ENCODE measurements around the gene GNAZ. TPM values are rescaled to one million over a fixed set of nuclear protein-coding genes. Genes with fewer than 3 reads are reported as not detected.
"Not testable (repeated sequence)": the region's sequence is repeated elsewhere in the genome, so short reads cannot be mapped to it uniquely, and the experiment has no call there.

Gene GNAZ
- total RNA-seq, 1 donor from 2014 or later, result 13.7 TPM

DNA sequence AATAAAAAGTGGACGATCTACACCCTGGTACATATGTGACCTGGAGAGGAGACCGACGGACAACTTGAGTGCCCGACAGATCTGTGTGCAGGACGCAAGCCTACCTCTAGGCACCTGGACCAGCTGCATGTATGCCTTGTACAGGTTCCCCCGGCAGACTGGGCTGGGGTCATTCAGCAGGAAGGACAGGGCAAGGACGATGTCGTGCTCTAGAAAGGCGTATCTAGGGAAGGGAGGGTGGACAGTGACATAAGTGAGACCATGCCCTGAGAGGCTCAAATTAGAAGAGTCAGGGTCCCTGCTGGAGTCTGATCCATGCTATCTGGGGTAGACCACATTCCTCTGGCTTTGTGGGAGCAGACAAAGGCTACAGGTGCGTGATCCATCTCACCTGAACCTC lies 63.6 kb downstream of the GNAZ start:
- intact Hi-C loops (cut with DNase I), result no loop called here
- no peak overlapping the region for H3K4me3 ChIP-seq
- TF ChIP-seq CTCF (IDR thresholded peaks at IDR 0.05), result no peak

DNA sequence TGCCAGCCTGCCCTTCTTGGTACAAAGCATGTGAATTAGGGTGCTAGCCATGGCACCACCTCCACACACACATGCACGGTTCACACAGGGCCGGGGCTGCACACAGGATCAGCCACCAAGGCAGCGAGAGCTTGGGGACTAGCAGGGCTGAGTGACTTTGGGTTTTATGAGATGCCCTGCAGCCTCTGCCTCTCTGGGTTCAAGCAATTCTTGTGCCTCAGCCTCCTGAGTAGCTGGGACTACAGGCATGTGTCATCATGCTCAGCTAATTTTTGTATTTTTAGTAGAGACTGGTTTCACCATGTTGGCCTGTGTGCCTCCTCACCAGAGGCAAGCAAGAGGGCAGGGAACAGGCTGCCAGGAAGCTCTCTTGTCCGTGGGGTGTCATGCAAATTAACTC lies 66.7 kb downstream of the GNAZ start:
- intact Hi-C loops (cut with DNase I); DNase-seq (ENCODE audit: low spot score in 2 of 2): not testable (repeated sequence)

More for the DNA sequence above, 63.6 kb downstream of the GNAZ start:
- H3K27ac ChIP-seq, result no peak overlapping the region
- no peak for DNase-seq (ENCODE audit: low spot score in 2 of 2)
- H3K27me3 ChIP-seq, result no peaks in the 10 kb centered on the region
- H3K9me3 ChIP-seq, result no peaks in the 10 kb centered on the region
- H3K36me3 ChIP-seq, result no peaks in the 10 kb centered on the region
- H3K4me1 ChIP-seq, result no peaks in the 10 kb centered on the region

DNA sequence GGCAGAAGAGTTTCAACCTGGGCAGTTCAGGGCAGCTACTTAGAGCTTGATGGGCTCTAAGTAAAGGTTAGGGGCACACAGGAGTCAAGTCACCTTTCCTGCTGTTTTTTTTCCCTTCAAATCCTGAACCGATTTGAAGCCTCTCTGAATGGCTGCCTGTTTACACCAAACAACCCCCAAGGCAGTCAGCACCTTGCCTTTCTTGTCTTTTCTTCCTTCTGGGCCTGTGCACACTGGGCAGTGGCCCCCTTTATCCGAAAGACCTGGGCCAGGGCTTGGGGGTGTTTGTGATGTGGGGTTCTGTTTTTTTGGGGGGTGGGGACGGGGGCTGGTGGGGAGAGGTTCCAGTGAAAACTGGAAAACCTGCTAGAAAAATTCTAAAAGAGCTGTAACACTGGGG lies 67.1 kb downstream of the GNAZ start:
- intact Hi-C loops (cut with DNase I), result no loop called here
- Histone ChIP-seq H3K9me3 (no peaks in the 10 kb centered on the region), H3K27ac (no peak overlapping the region), H3K4me1 (peaks cover 0 to 8% of the 10 kb centered on the region in 2 donors), H3K27me3 (no peaks in the 10 kb centered on the region), H3K4me3 (no peak overlapping the region), H3K36me3 (no peaks in the 10 kb centered on the region)
- no peak for TF ChIP-seq CTCF (IDR thresholded peaks at IDR 0.05)
- DNase-seq (ENCODE audit: low spot score in 2 of 2), result no peak

More for the DNA sequence above, 66.7 kb downstream of the GNAZ start:
- not testable (repeated sequence) for H3K4me3 ChIP-seq, H3K27ac ChIP-seq, H3K27me3 ChIP-seq, H3K4me1 ChIP-seq, H3K9me3 ChIP-seq, H3K36me3 ChIP-seq

- peaks cover 0 to 8% of the 10 kb centered on the region in 2 donors for H3K4me1 ChIP-seq
- no peak overlapping the region for H3K27ac ChIP-seq
- H3K27me3 ChIP-seq, result no peaks in the 10 kb centered on the region
- no peak overlapping the region for H3K4me3 ChIP-seq
- intact Hi-C loops (cut with DNase I), result no loop called here
- no peak for DNase-seq (ENCODE audit: low spot score in 2 of 2)
- H3K9me3 ChIP-seq, result no peaks in the 10 kb centered on the region
- no peak for TF ChIP-seq CTCF (IDR thresholded peaks at IDR 0.05)
- no peaks in the 10 kb centered on the region for H3K36me3 ChIP-seq
Observed at GRCh38 chr22:23137905-23138561, 67.7 kb downstream of the GNAZ start.

DNA sequence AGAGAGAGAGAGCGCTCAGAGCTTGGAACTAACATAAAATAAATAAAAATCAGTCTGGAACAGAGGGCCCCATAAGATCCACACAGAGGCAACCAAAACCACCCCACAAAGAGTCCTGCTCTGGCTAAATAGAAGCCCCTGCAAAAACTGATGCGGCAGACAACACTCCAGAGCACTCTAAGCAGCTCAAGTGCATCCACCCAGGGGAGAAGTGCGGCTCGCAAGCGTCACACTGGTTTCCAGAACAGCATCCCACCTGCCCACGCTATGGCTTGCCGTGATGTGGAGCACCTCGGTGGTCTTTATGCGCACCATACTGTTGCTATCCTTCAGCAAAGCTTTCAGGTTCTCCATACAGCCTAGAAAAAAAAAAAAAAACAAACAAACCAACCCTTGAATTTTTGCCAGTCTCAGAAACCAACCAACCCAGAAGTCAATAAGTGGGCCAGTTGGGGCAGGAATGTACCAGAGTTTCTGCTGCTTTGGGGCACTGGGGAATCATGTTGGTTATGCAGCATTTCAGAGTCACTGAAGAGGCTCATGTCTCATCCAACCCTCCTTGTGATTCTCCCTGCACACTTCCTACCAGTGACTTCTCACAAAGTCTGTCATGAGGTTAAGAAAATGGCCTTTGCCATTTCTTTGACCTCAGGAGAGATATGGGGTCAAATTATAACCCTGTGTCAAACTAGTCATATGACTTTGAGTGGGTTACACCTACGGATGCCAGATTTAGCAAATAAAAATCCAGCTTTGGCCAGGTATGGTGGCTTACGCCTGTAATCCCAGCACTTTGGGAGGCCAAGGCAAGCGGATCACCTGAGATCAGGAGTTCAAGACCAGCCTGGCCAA lies 68.5 kb downstream of the GNAZ start:
- Histone ChIP-seq H3K4me1 (peaks cover 0 to 8% of the 10 kb centered on the region in 2 donors), H3K27me3 (no peaks in the 10 kb centered on the region), H3K27ac (no peak overlapping the region), H3K36me3 (no peaks in the 10 kb centered on the region), H3K9me3 (no peaks in the 10 kb centered on the region), H3K4me3 (no peak overlapping the region)
- DNase-seq (ENCODE audit: low spot score in 2 of 2), result no peak
- intact Hi-C loops (cut with DNase I), result no loop called here
- no peak for TF ChIP-seq CTCF (IDR thresholded peaks at IDR 0.05)

- H3K9me3 ChIP-seq, result no peaks in the 10 kb centered on the region
- H3K4me1 ChIP-seq, result peaks cover 0 to 13% of the 10 kb centered on the region in 2 donors
- H3K4me3 ChIP-seq, result no peak overlapping the region
- H3K27me3 ChIP-seq, result no peaks in the 10 kb centered on the region
- no peak for TF ChIP-seq CTCF (IDR thresholded peaks at IDR 0.05)
- intact Hi-C loops (cut with DNase I), result no loop called here
- no peak overlapping the region for H3K27ac ChIP-seq
- H3K36me3 ChIP-seq, result no peaks in the 10 kb centered on the region
- DNase-seq (ENCODE audit: low spot score in 2 of 2), result no peak
Observed at GRCh38 chr22:23140385-23140784, 70.1 kb downstream of the GNAZ start.

Data from ascending aorta (tissue), 2 donors.